BLaER1 (cell line): ENCODE results near the gene LGALS8.

ENCODE experiments used
- H3K27ac ChIP-seq: shearing (Covaris generic); formaldehyde crosslinking; 2 replicates; pipeline ENCODE4 v1.8.1; 2022
- H3K27me3 ChIP-seq: shearing (Covaris generic); formaldehyde crosslinking; 2 replicates; pipeline ENCODE4 v1.8.1; 2022
- H3K36me3 ChIP-seq: shearing (Covaris generic); formaldehyde crosslinking; 2 replicates; pipeline ENCODE4 v1.8.1; 2022
- H3K4me1 ChIP-seq: shearing (Covaris generic); formaldehyde crosslinking; 2 replicates; pipeline ENCODE4 v1.8.1; 2022
- H3K4me2 ChIP-seq: shearing (Covaris generic); formaldehyde crosslinking; 2 replicates; pipeline ENCODE4 v1.8.1; 2022
- H3K4me3 ChIP-seq: shearing (Covaris generic); formaldehyde crosslinking; 2 replicates; pipeline ENCODE4 v1.8.1; 2022
- H3K9ac ChIP-seq: shearing (Covaris generic); formaldehyde crosslinking; 2 replicates; pipeline ENCODE4 v1.8.1; 2022
- H3K9me3 ChIP-seq: shearing (Covaris generic); formaldehyde crosslinking; 2 replicates; pipeline ENCODE4 v1.8.1; 2022
- H4K20me1 ChIP-seq: shearing (Covaris generic); formaldehyde crosslinking; 2 replicates; pipeline ENCODE4 v1.8.1; 2022
- Cebpa-rat ChIP-seq: shearing (Covaris generic); IDR thresholded peaks from 2 replicates; pipeline ENCODE4 v1.8.1; 2022

LGALS8 gene

DNA sequence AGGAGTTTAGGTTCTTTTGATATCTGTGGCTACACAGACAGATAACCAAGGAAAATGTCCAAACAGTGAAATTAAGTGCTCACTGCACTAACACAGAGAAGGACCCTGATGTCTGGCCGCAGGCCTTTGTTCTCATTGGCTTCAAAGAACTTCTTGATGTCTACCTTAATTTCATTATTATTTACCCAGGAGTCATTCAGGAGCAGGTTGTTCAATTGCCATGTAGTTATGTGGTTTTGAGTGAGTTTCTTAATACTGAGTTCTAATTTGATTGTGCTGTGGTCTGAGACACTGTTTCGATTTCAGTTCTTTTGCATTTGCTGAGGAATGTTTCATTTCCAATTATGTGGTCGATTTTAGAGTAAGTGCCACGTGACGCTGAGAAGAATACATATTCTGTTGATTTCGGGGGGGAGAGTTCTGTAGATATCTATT lies 15.2 kb upstream of the LGALS8 start:
- H3K4me1 ChIP-seq: no peaks in the 10 kb centered on the region
- H3K4me2 ChIP-seq: no peak overlapping the region
- H3K27me3 ChIP-seq: no peaks in the 10 kb centered on the region
- H4K20me1 ChIP-seq: no peaks in the 10 kb centered on the region
- H3K9ac ChIP-seq: no peak overlapping the region
- TF ChIP-seq Cebpa-rat: no peak
- no peaks in the 10 kb centered on the region for H3K36me3 ChIP-seq
- no peaks in the 10 kb centered on the region for H3K9me3 ChIP-seq
- no peak overlapping the region for H3K27ac ChIP-seq
- no peak overlapping the region for H3K4me3 ChIP-seq

- H3K4me2 ChIP-seq: no peak overlapping the region
- no peaks in the 10 kb centered on the region for H4K20me1 ChIP-seq
- H3K9me3 ChIP-seq: no peaks in the 10 kb centered on the region
- no peak overlapping the region for H3K9ac ChIP-seq
- no peaks in the 10 kb centered on the region for H3K4me1 ChIP-seq
- no peaks in the 10 kb centered on the region for H3K36me3 ChIP-seq
- no peak for TF ChIP-seq Cebpa-rat
- H3K27ac ChIP-seq: no peak overlapping the region
- no peaks in the 10 kb centered on the region for H3K27me3 ChIP-seq
- no peak overlapping the region for H3K4me3 ChIP-seq
Observed at GRCh38 chr1:236509203-236509602, 14.6 kb upstream of the LGALS8 start.

DNA sequence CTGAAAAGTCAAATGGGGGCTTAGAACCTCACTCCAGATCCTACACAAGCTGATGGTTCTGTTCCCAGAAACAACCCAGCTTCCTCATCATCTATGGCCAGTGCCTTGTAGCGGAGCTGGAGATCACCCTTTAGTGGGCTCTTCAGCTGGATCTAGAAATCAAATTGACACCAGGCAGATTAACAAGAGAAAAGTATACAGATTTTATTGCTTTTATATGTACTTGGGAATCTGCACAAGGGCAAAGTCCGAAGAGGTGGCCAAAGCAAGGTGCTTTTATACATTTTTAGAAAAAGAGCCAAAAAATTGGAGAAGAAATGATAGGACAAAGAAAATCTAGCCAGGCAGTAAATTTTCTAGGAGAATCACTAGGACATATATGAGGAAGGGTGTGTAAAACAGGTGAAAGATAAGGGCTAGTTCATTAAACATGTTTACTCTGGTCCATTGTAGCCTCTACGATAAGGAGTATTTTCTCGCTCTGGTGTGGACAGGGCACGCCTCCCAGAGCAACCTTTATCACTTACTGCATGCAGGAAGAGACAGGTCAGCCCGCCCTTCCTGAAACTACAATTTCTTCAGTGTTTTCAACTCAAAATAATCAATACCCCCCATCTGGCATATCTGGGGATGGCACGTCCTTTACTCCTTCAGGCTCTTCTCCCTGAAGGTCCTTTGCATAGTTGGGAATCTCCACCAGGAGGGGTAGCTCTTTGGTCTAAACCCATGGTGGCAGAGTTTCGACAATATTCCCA lies 14.0 kb upstream of the LGALS8 start:
- no peaks in the 10 kb centered on the region for H3K9me3 ChIP-seq
- H3K9ac ChIP-seq: no peak overlapping the region
- H3K27ac ChIP-seq: no peak overlapping the region
- no peaks in the 10 kb centered on the region for H3K27me3 ChIP-seq
- H3K4me1 ChIP-seq: no peaks in the 10 kb centered on the region
- TF ChIP-seq Cebpa-rat: no peak
- no peaks in the 10 kb centered on the region for H3K36me3 ChIP-seq
- no peak overlapping the region for H3K4me2 ChIP-seq
- H4K20me1 ChIP-seq: no peaks in the 10 kb centered on the region
- H3K4me3 ChIP-seq: no peak overlapping the region

- no peak for TF ChIP-seq Cebpa-rat
- Histone ChIP-seq H3K36me3 (no peaks in the 10 kb centered on the region), H3K4me2 (no peak overlapping the region), H3K27me3 (no peaks in the 10 kb centered on the region), H3K9me3 (no peaks in the 10 kb centered on the region), H4K20me1 (no peaks in the 10 kb centered on the region), H3K9ac (no peak overlapping the region), H3K4me3 (no peak overlapping the region), H3K27ac (no peak overlapping the region), H3K4me1 (no peaks in the 10 kb centered on the region)
Observed at GRCh38 chr1:236511735-236512418, 11.9 kb upstream of the LGALS8 start.

- H3K36me3 ChIP-seq: no peaks in the 10 kb centered on the region
- H3K9me3 ChIP-seq: no peaks in the 10 kb centered on the region
- peaks cover 15% of the 10 kb centered on the region for H3K4me1 ChIP-seq
- no peak overlapping the region for H3K9ac ChIP-seq
- H3K4me2 ChIP-seq: no peak overlapping the region
- no peaks in the 10 kb centered on the region for H3K27me3 ChIP-seq
- no peaks in the 10 kb centered on the region for H4K20me1 ChIP-seq
- TF ChIP-seq Cebpa-rat: no peak
- no peak overlapping the region for H3K4me3 ChIP-seq
- H3K27ac ChIP-seq: no peak overlapping the region
Observed at GRCh38 chr1:236514703-236515442, 8.9 kb upstream of the LGALS8 start.

DNA sequence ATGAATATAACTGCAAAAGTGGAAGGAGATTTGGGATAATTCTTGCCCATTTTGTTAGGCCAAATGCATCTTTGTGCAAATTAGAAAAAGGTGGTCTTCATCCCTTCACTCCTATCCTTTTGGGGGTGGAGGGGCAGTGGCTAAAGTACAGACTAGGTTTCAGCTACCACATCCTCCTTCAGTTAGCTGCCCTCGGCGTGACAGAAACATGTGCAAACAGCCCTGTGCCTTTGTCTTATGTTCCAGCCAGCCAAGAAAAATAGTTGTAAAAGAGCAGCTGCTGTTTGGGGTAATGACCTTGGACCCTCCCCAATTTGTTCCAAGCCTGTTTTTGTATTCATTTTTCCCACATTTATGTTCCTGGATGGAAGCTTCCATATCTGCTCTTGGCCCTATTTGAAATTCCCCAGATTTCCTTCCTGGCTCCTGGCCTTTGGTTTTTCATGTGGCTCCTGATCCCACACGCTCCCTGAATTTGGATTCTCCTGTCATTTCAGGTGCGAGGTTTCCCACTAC lies 8.3 kb upstream of the LGALS8 start:
- Histone ChIP-seq H3K4me1 (peaks cover 15% of the 10 kb centered on the region), H3K27ac (no peak overlapping the region), H3K9me3 (no peaks in the 10 kb centered on the region), H3K4me3 (no peak overlapping the region), H3K9ac (no peak overlapping the region), H4K20me1 (no peaks in the 10 kb centered on the region), H3K36me3 (no peaks in the 10 kb centered on the region), H3K4me2 (no peak overlapping the region), H3K27me3 (no peaks in the 10 kb centered on the region)
- TF ChIP-seq Cebpa-rat: no peak

DNA sequence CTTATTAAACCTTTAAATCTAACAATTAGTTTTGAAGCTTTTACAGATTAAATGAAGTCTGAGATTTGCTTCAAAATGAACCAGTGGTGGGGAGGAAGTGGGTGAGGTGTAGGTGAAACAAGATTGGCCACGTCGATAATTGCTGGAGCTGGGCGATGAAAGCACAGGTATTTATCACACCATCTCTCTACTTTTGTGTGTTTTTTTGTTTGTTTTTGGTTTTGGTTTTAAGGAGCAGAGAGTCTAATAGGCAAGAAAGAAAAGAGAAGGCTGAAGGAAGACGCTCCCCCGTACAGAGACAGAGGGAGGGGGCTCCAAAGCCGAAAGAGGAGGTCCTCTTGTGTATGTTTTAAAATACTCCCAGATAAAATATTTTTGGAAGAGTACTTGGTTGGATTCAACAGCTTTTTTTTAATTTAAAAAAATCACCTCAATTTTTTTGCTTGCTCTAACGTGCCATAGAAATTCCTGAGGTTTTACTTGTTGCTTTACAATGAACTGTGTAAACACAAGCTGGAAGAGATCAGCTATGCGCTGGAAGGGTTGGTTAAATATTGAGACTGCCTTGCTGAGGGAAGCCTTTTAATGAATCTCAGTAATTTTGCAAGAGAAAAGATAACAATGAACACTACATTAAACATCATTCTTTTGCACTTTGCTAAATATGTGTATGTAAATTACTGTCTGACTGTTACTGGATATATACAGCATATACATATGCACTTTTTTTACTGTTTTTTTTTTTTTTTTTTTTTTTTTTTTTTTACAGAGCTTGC lies 6.7 kb upstream of the LGALS8 start:
- H3K27ac ChIP-seq: no peak overlapping the region
- peaks cover 15% of the 10 kb centered on the region for H3K4me1 ChIP-seq
- H3K27me3 ChIP-seq: no peaks in the 10 kb centered on the region
- no peaks in the 10 kb centered on the region for H4K20me1 ChIP-seq
- no peaks in the 10 kb centered on the region for H3K9me3 ChIP-seq
- H3K4me3 ChIP-seq: no peak overlapping the region
- no peaks in the 10 kb centered on the region for H3K36me3 ChIP-seq
- no peak for TF ChIP-seq Cebpa-rat
- H3K4me2 ChIP-seq: no peak overlapping the region
- H3K9ac ChIP-seq: no peak overlapping the region

GRCh38 chr1:236518322-236518721 lies 5.5 kb upstream of the LGALS8 start:
- TF ChIP-seq Cebpa-rat: no peak
- H3K27me3 ChIP-seq: no peaks in the 10 kb centered on the region
- H3K36me3 ChIP-seq: no peaks in the 10 kb centered on the region
- no peak overlapping the region for H3K4me3 ChIP-seq
- H3K27ac ChIP-seq: no peak overlapping the region
- no peaks in the 10 kb centered on the region for H4K20me1 ChIP-seq
- H3K4me2 ChIP-seq: peak overlapping the region; percentile 46
- no peak overlapping the region for H3K9ac ChIP-seq
- H3K4me1 ChIP-seq: peaks cover 18% of the 10 kb centered on the region
- H3K9me3 ChIP-seq: no peaks in the 10 kb centered on the region

GRCh38 chr1:236520445-236521005 lies 3.3 kb upstream of the LGALS8 start:
- Histone ChIP-seq H3K9ac (no peak overlapping the region), H3K27me3 (no peaks in the 10 kb centered on the region), H3K4me3 (no peak overlapping the region), H4K20me1 (no peaks in the 10 kb centered on the region), H3K9me3 (no peaks in the 10 kb centered on the region), H3K4me2 (no peak overlapping the region), H3K36me3 (no peaks in the 10 kb centered on the region), H3K4me1 (peaks cover 27% of the 10 kb centered on the region), H3K27ac (no peak overlapping the region)
- no peak for TF ChIP-seq Cebpa-rat
